ENCODE results near the gene LILRA1. TPM values are rescaled to one million over a fixed set of nuclear protein-coding genes. Genes with fewer than 3 reads are reported as not detected.
"Not testable (repeated sequence)": the region's sequence is repeated elsewhere in the genome, so short reads cannot be mapped to it uniquely, and the experiment has no call there.

Gene LILRA1
- total RNA-seq, 1 experiment from 2014 or later = not detected

DNA sequence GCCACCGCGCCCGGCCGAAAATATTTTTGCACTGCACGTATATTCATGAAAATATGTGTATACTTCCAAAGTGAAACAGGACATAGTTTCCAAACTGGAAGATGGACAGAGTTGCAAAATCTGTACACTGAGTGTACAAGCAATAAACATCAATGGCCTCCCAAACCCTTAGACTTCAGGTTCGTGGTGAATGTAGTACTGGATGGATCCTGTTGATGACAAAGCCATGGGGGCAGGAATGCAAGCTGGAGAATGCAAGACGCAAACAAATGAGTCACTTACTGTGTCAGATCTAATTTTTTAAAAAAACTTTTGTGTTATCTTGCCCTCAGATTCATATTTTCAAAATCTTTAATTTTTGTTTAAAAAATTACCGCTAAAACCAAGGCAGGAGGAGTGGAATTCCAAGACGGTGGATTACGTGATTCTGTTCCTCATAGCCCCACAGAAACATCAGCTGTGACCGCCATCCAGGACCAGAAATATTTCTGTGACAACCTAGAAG, 32.5 kb upstream of the LILRA1 start:
- TF ChIP-seq POLR2AphosphoS5 (IDR thresholded peaks at IDR 0.05; ENCODE audit: low read depth, low read length) (no peak), TCF7L2 (IDR thresholded peaks at IDR 0.05; ENCODE audit: low read depth, low read length) (no peak), SIN3A (IDR thresholded peaks at IDR 0.05; ENCODE audit: borderline replicate concordance, insufficient read depth, low read depth, low read length) (no peak)
- TF ChIP-seq, protein P1, sequence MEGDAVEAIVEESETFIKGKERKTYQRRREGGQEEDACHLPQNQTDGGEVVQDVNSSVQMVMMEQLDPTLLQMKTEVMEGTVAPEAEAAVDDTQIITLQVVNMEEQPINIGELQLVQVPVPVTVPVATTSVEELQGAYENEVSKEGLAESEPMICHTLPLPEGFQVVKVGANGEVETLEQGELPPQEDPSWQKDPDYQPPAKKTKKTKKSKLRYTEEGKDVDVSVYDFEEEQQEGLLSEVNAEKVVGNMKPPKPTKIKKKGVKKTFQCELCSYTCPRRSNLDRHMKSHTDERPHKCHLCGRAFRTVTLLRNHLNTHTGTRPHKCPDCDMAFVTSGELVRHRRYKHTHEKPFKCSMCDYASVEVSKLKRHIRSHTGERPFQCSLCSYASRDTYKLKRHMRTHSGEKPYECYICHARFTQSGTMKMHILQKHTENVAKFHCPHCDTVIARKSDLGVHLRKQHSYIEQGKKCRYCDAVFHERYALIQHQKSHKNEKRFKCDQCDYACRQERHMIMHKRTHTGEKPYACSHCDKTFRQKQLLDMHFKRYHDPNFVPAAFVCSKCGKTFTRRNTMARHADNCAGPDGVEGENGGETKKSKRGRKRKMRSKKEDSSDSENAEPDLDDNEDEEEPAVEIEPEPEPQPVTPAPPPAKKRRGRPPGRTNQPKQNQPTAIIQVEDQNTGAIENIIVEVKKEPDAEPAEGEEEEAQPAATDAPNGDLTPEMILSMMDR (IDR thresholded peaks at IDR 0.05) = no peak
- TF ChIP-seq, protein P2, sequence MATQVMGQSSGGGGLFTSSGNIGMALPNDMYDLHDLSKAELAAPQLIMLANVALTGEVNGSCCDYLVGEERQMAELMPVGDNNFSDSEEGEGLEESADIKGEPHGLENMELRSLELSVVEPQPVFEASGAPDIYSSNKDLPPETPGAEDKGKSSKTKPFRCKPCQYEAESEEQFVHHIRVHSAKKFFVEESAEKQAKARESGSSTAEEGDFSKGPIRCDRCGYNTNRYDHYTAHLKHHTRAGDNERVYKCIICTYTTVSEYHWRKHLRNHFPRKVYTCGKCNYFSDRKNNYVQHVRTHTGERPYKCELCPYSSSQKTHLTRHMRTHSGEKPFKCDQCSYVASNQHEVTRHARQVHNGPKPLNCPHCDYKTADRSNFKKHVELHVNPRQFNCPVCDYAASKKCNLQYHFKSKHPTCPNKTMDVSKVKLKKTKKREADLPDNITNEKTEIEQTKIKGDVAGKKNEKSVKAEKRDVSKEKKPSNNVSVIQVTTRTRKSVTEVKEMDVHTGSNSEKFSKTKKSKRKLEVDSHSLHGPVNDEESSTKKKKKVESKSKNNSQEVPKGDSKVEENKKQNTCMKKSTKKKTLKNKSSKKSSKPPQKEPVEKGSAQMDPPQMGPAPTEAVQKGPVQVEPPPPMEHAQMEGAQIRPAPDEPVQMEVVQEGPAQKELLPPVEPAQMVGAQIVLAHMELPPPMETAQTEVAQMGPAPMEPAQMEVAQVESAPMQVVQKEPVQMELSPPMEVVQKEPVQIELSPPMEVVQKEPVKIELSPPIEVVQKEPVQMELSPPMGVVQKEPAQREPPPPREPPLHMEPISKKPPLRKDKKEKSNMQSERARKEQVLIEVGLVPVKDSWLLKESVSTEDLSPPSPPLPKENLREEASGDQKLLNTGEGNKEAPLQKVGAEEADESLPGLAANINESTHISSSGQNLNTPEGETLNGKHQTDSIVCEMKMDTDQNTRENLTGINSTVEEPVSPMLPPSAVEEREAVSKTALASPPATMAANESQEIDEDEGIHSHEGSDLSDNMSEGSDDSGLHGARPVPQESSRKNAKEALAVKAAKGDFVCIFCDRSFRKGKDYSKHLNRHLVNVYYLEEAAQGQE (IDR thresholded peaks at IDR 0.05; ENCODE audit: insufficient read depth in 1 of 2, low read depth in 2 of 2, low read length in 1 of 2) = no peak
- BruUV-seq (replicated peaks) = no TSS peak
- in situ Hi-C loops (cut with HindIII; ENCODE audit: low pct_unique_long_range_greater_than_20kb, low sequenced_read_pairs) (no loop called here), intact Hi-C loops (cut with micrococcal nuclease; ENCODE audit: unreplicated experiment) (no loop called here)
- DNase-seq (ENCODE audit: low read depth, low spot score) (peak; percentile 30), ATAC-seq (no peak)
- POLR2A ChIA-PET = no interaction called here
- no peaks in the 10 kb centered on the region for H3K9me3 ChIP-seq (ENCODE audit: control insufficient read depth, insufficient read depth, low read depth, low read length)
- peaks cover 18% of the 10 kb centered on the region for H3K27me3 ChIP-seq (ENCODE audit: control insufficient read depth, insufficient read depth, low read length)
- no peak overlapping the region for H3K27ac ChIP-seq (ENCODE audit: low read length)
- H3K4me1 ChIP-seq (ENCODE audit: control insufficient read depth, insufficient read depth, low read length) = no peaks in the 10 kb centered on the region
- no peaks in the 10 kb centered on the region for H3K36me3 ChIP-seq (ENCODE audit: control insufficient read depth, insufficient read depth, low read length)
- no peak overlapping the region for H3K4me3 ChIP-seq (ENCODE audit: low read depth in 2 of 2, low read length in 2 of 2)
- CTCF ChIA-PET = no interaction called here

DNA sequence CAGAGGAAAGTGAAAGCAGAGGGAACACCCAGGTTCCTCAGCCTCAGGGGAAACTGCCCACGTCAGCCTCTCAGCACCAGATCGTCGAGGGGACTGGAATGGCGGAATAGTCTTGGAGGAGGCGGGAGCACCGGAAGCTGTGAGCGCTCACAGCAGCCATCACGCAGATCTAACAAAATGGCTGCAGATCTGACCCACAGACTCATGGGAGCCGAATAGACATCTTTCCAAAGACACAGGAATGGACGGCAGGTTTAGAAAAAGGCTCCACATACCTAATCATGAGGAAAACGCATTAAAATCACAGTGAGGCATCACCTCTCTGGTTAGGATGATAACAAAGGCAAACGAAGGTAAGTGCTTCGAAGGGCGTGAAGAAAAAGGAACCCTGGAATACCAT, 31.6 kb upstream of the LILRA1 start:
- no peak for TF ChIP-seq SIN3A (IDR thresholded peaks at IDR 0.05; ENCODE audit: borderline replicate concordance, insufficient read depth, low read depth, low read length)
- TF ChIP-seq, protein P2 (IDR thresholded peaks at IDR 0.05; ENCODE audit: insufficient read depth in 1 of 2, low read depth in 2 of 2, low read length in 1 of 2) = no peak
- no peak for TF ChIP-seq TCF7L2 (IDR thresholded peaks at IDR 0.05; ENCODE audit: low read depth, low read length)
- TF ChIP-seq, protein P1 (IDR thresholded peaks at IDR 0.05) = no peak
- no peak for TF ChIP-seq POLR2AphosphoS5 (IDR thresholded peaks at IDR 0.05; ENCODE audit: low read depth, low read length)
- H3K27me3 ChIP-seq (ENCODE audit: control insufficient read depth, insufficient read depth, low read length) = peaks cover 20% of the 10 kb centered on the region
- BruUV-seq (replicated peaks) = no TSS peak
- CTCF ChIA-PET = no interaction called here
- H3K36me3 ChIP-seq (ENCODE audit: control insufficient read depth, insufficient read depth, low read length) = no peaks in the 10 kb centered on the region
- in situ Hi-C loops (cut with HindIII; ENCODE audit: low pct_unique_long_range_greater_than_20kb, low sequenced_read_pairs) (no loop called here), intact Hi-C loops (cut with micrococcal nuclease; ENCODE audit: unreplicated experiment) (no loop called here)
- no peak for DNase-seq (ENCODE audit: low read depth, low spot score)
- peak overlapping the region; percentile 28 to 47 for H3K4me3 ChIP-seq (ENCODE audit: low read depth in 2 of 2, low read length in 2 of 2)
- H3K9me3 ChIP-seq (ENCODE audit: control insufficient read depth, insufficient read depth, low read depth, low read length) = no peaks in the 10 kb centered on the region
- no peaks in the 10 kb centered on the region for H3K4me1 ChIP-seq (ENCODE audit: control insufficient read depth, insufficient read depth, low read length)
- POLR2A ChIA-PET = no interaction called here
- no peak overlapping the region for H3K27ac ChIP-seq (ENCODE audit: low read length)
- ATAC-seq = peak; percentile 53; the same call in 1 of the 2 replicates

DNA sequence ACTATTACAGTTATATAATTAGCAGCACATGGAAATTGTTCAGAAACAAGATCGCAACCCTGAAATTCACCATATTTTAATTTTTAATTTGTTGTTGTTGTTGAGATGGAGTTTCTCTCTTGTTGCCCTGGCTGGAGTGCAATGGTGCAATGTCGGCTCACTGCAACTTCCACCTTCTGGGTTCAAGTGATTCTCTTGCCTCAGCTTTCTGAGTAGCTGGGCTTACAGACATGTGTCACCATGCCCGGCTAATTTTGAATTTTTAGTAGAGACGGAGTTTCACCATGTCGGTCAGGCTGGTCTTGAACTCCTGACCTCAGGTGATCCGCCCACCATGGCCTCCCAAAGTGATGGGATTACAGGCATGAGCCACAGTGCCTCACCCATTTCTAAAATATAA, 30.2 kb upstream of the LILRA1 start:
- H3K4me3 ChIP-seq (ENCODE audit: low read depth in 2 of 2, low read length in 2 of 2); ATAC-seq; H3K4me1 ChIP-seq (ENCODE audit: control insufficient read depth, insufficient read depth, low read length); H3K9me3 ChIP-seq (ENCODE audit: control insufficient read depth, insufficient read depth, low read depth, low read length); H3K27ac ChIP-seq (ENCODE audit: low read length); H3K36me3 ChIP-seq (ENCODE audit: control insufficient read depth, insufficient read depth, low read length); POLR2A ChIA-PET; CTCF ChIA-PET; DNase-seq (ENCODE audit: low read depth, low spot score); intact Hi-C loops (cut with micrococcal nuclease; ENCODE audit: unreplicated experiment); in situ Hi-C loops (cut with HindIII; ENCODE audit: low pct_unique_long_range_greater_than_20kb, low sequenced_read_pairs); BruUV-seq (replicated peaks): not testable (repeated sequence)
- peaks cover 22% of the 10 kb centered on the region for H3K27me3 ChIP-seq (ENCODE audit: control insufficient read depth, insufficient read depth, low read length)
